Activated CD4-positive, CD25-positive, alpha-beta regulatory T cell treated with anti-CD3 and anti-CD28 coated beads, Interleukin-2, amount 50 U/mL, for 24 hours (primary cell): ENCODE data around the gene ZKSCAN1.

Experiments
- ATAC-seq, 2 donors: fragments of 150-1000 bp; cut with Tn5 transposase; one replicate each; pipeline ENCODE4 v1.10.0; 2021; ENCODE audit warnings: mild to moderate bottlenecking in 1 of 2, moderate library complexity in 1 of 2

ZKSCAN1 gene

GRCh38 chr7:100040575-100040974, 25.2 kb downstream of the ZKSCAN1 start:
- no peak for ATAC-seq

- no peak for ATAC-seq
Measured at GRCh38 chr7:100044718-100045117, 29.3 kb downstream of the ZKSCAN1 start.

GRCh38 chr7:100048680-100049079, 33.3 kb downstream of the ZKSCAN1 start:
- ATAC-seq: no peak

DNA sequence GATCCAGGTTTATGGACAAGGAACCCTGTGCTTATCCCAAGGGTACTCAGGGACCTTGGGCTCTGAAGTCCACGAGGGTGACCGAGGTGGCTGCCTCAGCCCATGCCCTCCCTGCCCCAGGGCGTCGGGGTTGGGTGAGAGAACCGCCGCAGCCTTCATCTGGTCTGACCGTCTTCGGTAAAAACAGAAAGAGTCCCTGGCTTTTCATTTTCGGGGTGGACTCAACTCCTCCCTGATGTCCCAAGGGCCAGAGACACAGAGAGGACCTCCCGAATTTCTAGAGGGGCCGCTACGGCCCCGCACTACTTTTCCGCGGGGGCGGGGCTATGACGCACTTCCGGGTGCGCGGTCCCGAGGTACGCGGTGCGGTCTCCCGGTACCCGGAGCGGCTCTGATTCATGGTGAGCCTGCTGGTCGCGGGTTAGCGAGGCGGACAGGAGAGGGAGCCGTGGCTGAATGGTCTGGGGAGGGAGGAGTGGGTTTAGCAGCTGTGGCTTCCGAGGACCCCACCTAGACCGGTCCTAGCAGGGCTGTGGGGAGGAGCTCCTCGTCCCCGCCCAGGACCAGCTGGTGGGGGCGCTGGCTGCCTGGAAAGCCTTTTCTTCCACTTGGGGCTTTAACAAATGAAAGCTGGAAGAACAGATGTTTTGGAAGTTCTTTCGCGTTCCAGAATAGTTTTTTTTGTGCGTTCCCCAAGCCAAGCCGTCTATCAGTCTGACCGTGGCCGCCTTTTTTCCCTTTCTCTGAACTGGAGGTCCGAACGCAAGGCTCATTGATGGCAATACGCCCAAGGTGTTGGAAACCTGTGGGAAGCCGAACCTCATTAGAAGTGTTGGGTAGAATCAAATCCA, 34.3 kb downstream of the ZKSCAN1 start, which contains the start of gene ZSCAN21:
TSS of gene ZSCAN21 (plus strand) at position 334 of the 851 bp plus-strand sequence. CDS start 7,233 bp downstream, outside the sequence.
- peak; percentile 95 to 97 for ATAC-seq

GRCh38 chr7:100051611-100052010, 36.2 kb downstream of the ZKSCAN1 start:
- ATAC-seq: no peak

- no peak for ATAC-seq
Measured at GRCh38 chr7:100053215-100053614, 37.8 kb downstream of the ZKSCAN1 start.

- ATAC-seq: no peak
Measured at GRCh38 chr7:100057006-100057405, 41.6 kb downstream of the ZKSCAN1 start.

- no peak for ATAC-seq
Measured at GRCh38 chr7:100059251-100059739, 43.9 kb downstream of the ZKSCAN1 start.

GRCh38 chr7:100061518-100062193, 46.3 kb downstream of the ZKSCAN1 start:
- ATAC-seq: no peak

DNA sequence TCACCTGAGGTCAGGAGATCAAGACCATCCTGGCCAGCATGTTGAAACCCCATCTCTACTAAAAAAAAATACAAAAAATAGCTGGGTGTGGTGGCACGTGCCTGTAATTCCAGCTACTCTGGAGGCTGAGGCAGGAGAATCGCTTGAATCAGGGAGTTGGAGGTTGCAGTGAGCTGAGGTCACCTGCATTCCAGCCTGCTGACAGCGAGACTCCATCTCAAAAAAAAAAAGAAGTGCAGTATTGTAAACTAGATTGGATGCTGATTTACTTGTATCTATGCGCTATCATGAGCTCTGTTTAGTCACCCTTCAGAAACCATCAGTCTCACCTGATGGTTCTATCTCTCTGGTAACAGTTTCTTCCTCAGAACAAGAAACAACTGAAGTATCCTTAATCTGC, 48.0 kb downstream of the ZKSCAN1 start:
- ATAC-seq: no peak

DNA sequence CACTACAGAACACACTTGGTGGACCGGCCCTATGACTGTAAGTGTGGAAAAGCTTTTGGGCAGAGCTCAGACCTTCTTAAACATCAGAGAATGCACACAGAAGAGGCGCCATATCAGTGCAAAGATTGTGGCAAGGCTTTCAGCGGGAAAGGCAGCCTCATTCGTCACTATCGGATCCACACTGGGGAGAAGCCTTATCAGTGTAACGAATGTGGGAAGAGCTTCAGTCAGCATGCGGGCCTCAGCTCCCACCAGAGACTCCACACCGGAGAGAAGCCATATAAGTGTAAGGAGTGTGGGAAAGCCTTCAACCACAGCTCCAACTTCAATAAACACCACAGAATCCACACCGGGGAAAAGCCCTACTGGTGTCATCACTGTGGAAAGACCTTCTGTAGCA, 48.8 kb downstream of the ZKSCAN1 start:
- no peak for ATAC-seq

DNA sequence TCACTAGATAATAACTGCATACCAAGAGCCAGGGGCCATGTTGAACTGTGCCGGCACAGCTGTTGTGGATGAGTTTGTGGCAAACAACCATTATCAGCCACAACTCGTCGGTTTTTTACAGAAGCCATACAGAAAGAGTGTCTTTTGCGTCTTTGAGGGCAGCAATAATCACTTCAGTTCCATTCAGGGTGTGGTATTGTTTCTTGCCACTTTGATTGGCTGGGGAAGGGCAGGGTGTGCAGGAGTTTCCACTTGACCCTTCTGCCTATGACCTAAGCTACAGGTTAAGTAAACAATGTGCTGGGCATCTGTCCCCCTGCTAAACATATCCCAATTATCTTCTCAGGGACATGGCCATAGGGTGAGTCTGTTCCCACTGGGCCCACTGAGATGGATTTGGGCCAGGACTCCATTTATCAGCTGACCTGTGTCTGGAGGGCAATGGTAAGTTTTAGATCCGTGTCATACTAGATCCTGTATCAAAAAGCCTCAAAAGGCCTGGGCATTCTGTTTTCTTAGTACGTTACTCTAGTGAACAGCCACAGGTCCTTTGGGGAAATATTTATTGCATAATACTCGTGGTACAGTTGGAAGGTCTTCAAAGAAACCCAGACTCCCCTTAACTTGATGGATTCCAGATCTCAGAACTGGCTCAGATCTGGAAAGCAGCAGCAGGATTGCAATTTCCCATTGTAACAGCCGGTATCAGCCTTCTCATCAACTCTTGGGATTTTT, 50.2 kb downstream of the ZKSCAN1 start:
- ATAC-seq: no peak

DNA sequence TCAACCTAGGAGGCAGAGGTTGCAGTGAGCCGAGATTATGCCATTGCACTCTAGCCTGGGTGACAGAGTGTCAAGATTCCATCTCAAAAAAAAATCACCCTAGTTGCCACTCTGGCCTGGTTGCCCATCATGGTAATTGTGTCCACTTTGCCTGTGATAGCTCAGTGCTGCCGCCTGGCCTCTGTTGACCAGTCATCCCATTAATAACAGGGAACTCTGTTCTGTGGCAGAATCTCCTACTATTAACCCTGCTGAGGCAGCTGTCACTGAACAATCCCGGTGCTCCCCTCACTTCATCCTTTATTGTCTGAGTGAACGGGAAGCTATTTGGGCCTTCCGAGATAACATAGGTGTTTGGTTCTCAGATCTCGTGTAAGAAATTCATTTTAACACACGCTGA, 51.6 kb downstream of the ZKSCAN1 start:
- no peak for ATAC-seq

DNA sequence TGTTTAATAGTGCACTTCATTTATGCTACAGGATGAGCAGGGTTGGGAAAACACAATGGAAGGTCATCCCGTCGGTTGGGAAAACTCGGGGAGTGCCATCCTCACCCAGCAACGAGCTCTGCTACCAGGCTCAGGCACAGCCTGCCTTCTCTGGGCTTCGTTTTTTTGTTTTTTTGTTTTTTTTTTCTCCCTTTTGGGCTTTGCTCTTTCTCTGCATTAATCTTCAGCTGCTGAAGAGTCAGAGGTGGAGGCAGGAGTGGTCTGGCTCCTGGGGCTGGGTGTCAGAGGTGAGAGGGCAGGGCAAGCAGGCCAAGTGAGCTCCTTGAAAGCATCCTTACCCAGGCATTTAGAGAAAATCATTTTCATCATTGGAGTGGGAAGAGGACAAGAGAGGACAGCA, 54.6 kb downstream of the ZKSCAN1 start:
- no peak for ATAC-seq

DNA sequence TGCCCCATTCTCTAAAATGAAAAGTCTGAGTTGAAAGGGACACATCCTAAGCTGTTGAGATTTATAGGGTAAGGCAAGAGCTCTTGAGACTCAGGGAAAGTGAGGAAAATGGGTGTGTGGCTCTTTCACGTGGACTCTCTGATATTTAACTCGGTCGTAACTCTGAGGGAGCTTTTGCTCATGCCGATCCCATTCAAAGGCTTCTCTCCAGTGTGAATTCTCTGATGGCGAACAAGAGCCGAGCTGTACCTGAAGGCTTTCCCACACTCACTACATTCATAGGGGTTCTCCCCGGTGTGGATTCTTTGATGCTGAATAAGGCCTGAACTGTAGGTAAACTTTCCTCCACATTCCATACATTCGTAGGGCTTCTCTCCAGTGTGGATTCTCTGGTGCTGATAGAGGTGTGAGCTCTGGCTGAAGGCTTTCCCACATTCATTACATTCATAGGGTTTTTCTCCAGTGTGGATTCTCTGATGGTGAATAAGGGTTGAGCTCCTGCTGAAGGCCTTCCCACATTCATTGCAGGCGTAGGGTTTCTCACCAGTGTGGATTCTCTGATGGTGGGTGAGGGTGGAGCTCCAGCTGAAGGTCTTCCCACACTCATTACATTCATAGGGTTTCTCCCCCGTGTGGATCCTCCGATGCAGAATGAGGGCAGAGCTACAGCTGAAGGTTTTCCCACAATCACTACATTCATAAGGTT, 55.8 kb downstream of the ZKSCAN1 start:
- no peak for ATAC-seq

DNA sequence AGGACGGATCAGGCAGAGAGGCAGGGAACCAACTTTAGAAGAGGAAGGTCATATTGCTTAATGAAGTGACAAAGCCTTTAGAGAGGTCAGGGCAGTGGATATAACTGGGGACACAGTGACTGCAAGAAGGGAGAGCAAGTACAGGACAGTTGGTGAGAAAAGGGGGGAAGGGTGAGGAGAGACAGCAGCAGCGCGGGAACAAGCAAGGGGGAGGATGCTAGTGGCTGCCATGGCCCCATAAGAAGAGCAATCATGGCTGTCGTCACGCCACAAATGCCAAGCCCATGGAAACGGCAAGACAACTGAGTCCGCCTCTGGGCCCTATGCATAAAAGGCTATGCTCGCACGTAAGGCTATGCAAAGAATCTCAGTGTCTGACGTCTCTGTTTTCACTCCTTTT, 57.1 kb downstream of the ZKSCAN1 start:
- no peak for ATAC-seq

DNA sequence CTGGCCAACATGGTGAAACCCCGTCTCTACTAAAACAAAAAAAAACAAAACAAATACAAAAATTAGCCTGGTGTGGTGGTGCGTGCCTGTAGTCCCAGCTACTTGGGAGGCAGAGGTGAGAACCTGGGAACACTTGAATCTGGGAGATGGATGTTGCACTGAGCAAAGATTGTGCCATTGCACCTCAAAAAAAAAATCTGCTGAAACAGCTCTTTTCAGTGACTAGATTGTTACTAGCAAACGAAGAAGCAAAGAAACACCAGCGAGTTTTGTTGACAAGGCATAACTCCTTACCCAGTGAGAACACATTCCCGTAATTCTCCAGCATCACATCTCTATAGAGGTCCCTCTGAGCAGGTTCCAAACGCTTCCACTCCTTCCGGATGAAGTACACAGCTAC, 59.4 kb downstream of the ZKSCAN1 start:
- no peak for ATAC-seq

GRCh38 chr7:100075418-100075817, 60.0 kb downstream of the ZKSCAN1 start:
- ATAC-seq: no peak

DNA sequence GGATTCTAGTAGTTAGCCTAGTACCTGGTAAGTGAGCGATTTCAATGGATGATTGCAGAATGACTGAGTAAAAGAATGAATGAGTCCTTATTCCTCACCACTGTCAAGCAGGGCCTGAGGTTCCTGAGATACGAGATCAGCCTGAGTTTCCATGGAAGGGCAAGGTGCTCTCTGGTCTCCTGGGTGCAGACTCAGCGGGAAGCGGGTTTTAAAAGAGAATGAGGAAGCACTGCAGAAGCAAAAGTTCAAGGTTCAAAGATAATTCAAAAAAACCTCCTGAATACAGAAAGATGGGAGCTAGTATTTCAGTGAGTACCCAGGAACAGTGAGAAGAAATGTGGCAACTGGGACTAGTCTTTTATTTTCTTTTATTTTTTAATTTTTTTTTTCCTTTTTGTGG, 61.8 kb downstream of the ZKSCAN1 start:
- ATAC-seq: no peak

DNA sequence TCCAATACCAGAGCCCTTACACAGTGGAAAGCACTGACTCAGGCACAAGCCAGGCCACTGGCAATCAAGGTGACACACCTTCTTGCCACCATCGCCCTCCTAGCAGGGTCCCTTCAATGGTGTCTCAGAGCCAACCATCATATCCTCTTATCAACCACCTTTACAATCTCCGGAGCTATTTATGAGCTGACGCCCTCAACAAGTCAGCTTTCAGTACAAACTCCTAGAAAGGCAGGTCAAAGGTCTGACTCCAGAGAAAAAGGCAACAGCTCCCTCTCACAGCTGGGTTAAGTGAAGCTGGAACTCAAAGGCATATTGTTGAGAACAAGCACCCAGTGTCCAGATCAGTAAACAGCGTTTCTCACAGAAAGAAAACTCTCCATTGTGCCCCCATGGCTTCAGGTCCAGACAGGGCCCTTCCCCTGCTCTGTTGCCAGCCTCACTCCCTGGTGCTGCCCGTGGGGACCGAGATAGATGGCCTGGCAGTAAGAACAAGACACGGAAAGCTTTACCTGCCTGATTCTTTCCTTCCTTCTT, 63.7 kb downstream of the ZKSCAN1 start:
- no peak for ATAC-seq

DNA sequence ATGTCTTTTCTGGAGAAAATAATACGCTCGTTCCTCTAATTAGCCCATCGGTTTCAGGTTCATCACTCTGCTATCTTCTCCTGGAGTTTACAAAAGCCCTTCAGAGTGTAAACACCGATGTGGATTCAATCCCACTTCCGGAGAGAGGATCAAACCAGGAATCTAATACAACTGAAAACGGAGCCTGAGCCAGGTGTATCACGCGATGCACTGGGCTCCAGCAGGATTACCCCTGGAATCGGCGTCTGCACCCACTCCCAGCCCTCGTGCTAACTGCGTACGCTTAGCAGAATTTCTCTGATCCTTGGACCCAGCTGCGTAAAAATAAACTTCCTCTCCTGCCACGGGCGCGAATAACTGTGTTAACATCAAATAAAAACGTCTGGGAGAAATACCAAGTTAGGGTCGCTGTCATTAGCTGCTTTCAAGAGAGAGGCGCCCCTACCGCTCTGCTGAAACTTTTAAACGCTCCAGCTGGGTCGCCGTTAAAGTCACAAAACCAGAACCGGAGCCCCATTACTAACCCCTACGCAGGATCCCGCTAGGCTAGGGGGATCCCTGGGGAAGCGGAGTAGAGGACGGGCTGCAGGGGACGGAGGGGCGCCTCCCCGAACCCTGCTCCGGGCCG, 65.6 kb downstream of the ZKSCAN1 start:
- ATAC-seq: no peak
